SH-SY5Y (cell line): ENCODE data around the gene OR1S2.

Experiments used
- GATA2 ChIP-seq: IDR thresholded peaks from 2 replicates; pipeline ENCODE4 v1.6.1; 2011; ENCODE audit warnings: mild to moderate bottlenecking, low read depth, low read length
- GATA3 ChIP-seq: IDR thresholded peaks from 2 replicates; pipeline ENCODE4 v1.6.1; 2011; ENCODE audit warnings: low read depth, mild to moderate bottlenecking, low read length, moderate library complexity

- TF ChIP-seq GATA3 (no peak), GATA2 (no peak)
These were observed 11.7 kb downstream of the OR1S2 start for GRCh38 chr11:58192229-58192628.
